HCT116 (cell line): Measurements from ENCODE around the gene FOXF2. TPM values are rescaled to one million over a fixed set of nuclear protein-coding genes. Genes with fewer than 3 reads are reported as not detected.

Experiments
- ATAC-seq: fragments of 200-7000 bp; cut with Tn5 transposase; 2 replicates; pipeline ENCODE4 v1.9.1; 2020; ENCODE audit warnings: mild to moderate bottlenecking, moderate library complexity
- BruUV-seq: library from RNA; stranded (reverse); fragments of 400-500 nt; replicated peaks from 2 replicates; lab custom pipeline; 2021; lab: Mats Ljungman, UMichigan
- CTCF ChIA-PET: fragments of 300-600 bp; sonication (Branson Sonifier 250); formaldehyde crosslinking; loops from one replicate; lab custom pipeline; 2021; ENCODE audit warnings: antibody characterized with exemption; lab: Charles Lee
- POLR2A ChIA-PET: fragments of 300-600, 350-600 bp; sonication (Branson Sonifier 250); formaldehyde crosslinking; loops from one replicate; lab custom pipeline; 2021; ENCODE audit warnings: antibody characterized with exemption; lab: Charles Lee
- RAD21 ChIA-PET, 2 experiments: fragments of 300-600 bp; sonication (Branson Sonifier 250); formaldehyde crosslinking; loops; one replicate each; lab custom pipeline; 2023; ENCODE audit warnings: low total read pairs in 2 of 2; ENCODE audit not compliant: uncharacterized antibody in 2 of 2, unreplicated experiment in 2 of 2, low non-redundant PET in 1 of 2; lab: Charles Lee
- DNase-seq: peaks from one replicate; pipeline ENCODE4 v3.0.0-alpha.2; 2010; ENCODE audit warnings: low read depth, low spot score
- H2AFZ ChIP-seq: fragments of 200-600 bp; shearing (Covaris generic), sonication (generic); 2 replicates; pipeline ENCODE4 v1.6.1; 2017; ENCODE audit warnings: low read depth, mixed run types, mixed read lengths, antibody characterized with exemption, low read length; ENCODE audit not compliant: poor library complexity, severe bottlenecking
- H3K27ac ChIP-seq: 2 replicates; pipeline ENCODE4 v1.5.1; 2012; ENCODE audit warnings: low read depth, low read length
- H3K27me3 ChIP-seq: fragments of 200-600 bp; sonication (generic); 2 replicates; pipeline ENCODE4 v1.6.1; 2016; ENCODE audit warnings: mixed run types, low read length, mixed read lengths; ENCODE audit not compliant: insufficient read depth
- H3K36me3 ChIP-seq, 2 experiments: fragments of 200-500 bp in 1 of 2; fragments of 200-600 bp in 1 of 2; sonication (Bioruptor generic) in 1 of 2; sonication (generic) in 1 of 2; 2 replicates each; pipeline versions ENCODE4 v1.5.1 to v1.6.1; 2014 to 2016; ENCODE audit warnings: low read length in 2 of 2, inconsistent platforms in 1 of 2, mixed read lengths in 1 of 2, mixed run types in 1 of 2; ENCODE audit not compliant: insufficient read depth in 2 of 2, control insufficient read depth in 1 of 2
- H3K4me1 ChIP-seq, 2 experiments: fragments of 200-600 bp in 1 of 2; sonication (generic) in 1 of 2; 2 replicates each; pipeline versions ENCODE4 v1.5.1 to v1.6.1; 2012 to 2017; ENCODE audit warnings: low read length in 2 of 2, inconsistent platforms in 1 of 2, mild to moderate bottlenecking in 1 of 2, mixed read lengths in 1 of 2, mixed run types in 1 of 2, moderate library complexity in 1 of 2; ENCODE audit not compliant: insufficient read depth in 2 of 2, control insufficient read depth in 1 of 2
- H3K4me2 ChIP-seq: fragments of 200-600 bp; sonication (generic); 2 replicates; pipeline ENCODE4 v1.6.1; 2017; ENCODE audit warnings: mixed run types, low read length, mixed read lengths
- H3K4me3 ChIP-seq, 2 experiments: fragments of 200-600 bp in 1 of 2; sonication (generic) in 1 of 2; replicated peaks in 1 of 2; 2 replicates each; pipeline ENCODE4 v1.5.1; 2011 to 2016; ENCODE audit warnings: low read length in 2 of 2, control low read depth in 1 of 2, low read depth in 1 of 2, mild to moderate bottlenecking in 1 of 2, mixed read lengths in 1 of 2, mixed run types in 1 of 2
- H3K79me2 ChIP-seq: fragments of 200-600 bp; sonication (generic); 2 replicates; pipeline ENCODE4 v1.6.1; 2017; ENCODE audit warnings: mild to moderate bottlenecking, mixed run types, low read length, moderate library complexity, mixed read lengths; ENCODE audit not compliant: insufficient read depth
- H3K9ac ChIP-seq: fragments of 200-600 bp; sonication (generic); 2 replicates; pipeline ENCODE4 v1.6.1; 2016; ENCODE audit warnings: low read length, mixed read lengths
- H3K9me2 ChIP-seq: fragments of 200-600 bp; sonication (generic), shearing (Covaris generic); 2 replicates; pipeline ENCODE4 v1.6.1; 2017; ENCODE audit warnings: mixed run types, mild to moderate bottlenecking, moderate library complexity; ENCODE audit not compliant: insufficient read depth
- H3K9me3 ChIP-seq, 2 experiments: fragments of 200-500 bp in 1 of 2; fragments of 200-600 bp in 1 of 2; sonication (Bioruptor generic) in 1 of 2; sonication (generic) in 1 of 2; 2 replicates each; pipeline ENCODE4 v1.6.1; 2014 to 2017; ENCODE audit warnings: low read length in 2 of 2, mixed read lengths in 2 of 2, inconsistent platforms in 1 of 2, low read depth in 1 of 2, mild to moderate bottlenecking in 1 of 2, mixed run types in 1 of 2, moderate library complexity in 1 of 2; ENCODE audit not compliant: control insufficient read depth in 1 of 2, insufficient read depth in 1 of 2
- H4K20me1 ChIP-seq: fragments of 200-600 bp; sonication (generic), shearing (Covaris generic); 2 replicates; pipeline ENCODE4 v1.6.1; 2017; ENCODE audit warnings: mixed run types, mild to moderate bottlenecking, moderate library complexity; ENCODE audit not compliant: insufficient read depth
- CBX3 ChIP-seq: IDR thresholded peaks from 2 replicates; pipeline ENCODE4 v1.6.1; 2012; ENCODE audit warnings: low read depth
- ELF1 ChIP-seq: IDR thresholded peaks from 2 replicates; pipeline ENCODE4 v1.6.1; 2012; ENCODE audit warnings: low read depth, borderline replicate concordance
- EZH2phosphoT487 ChIP-seq: fragments of 200-600 bp; IDR thresholded peaks from 2 replicates; pipeline ENCODE4 v1.6.1; 2018; ENCODE audit warnings: antibody characterized with exemption, borderline replicate concordance
- POLR2AphosphoS5 ChIP-seq: IDR thresholded peaks from 2 replicates; pipeline ENCODE4 v1.6.1; 2011; ENCODE audit warnings: mild to moderate bottlenecking, low read depth, low read length, moderate library complexity
- ZFX ChIP-seq: fragments of 450-650 bp; IDR thresholded peaks from 2 replicates; pipeline ENCODE4 v1.6.1; 2017
- ZNF274 ChIP-seq: fragments of 200-500 bp; sonication (Bioruptor generic); IDR thresholded peaks from 2 replicates; pipeline ENCODE4 v1.6.1; 2014; ENCODE audit warnings: mild to moderate bottlenecking, low read depth, low read length, inconsistent platforms
- intact Hi-C: fragments of 100-400 bp; cut with micrococcal nuclease; formaldehyde crosslinking; loops from 2 replicates; pipeline ENCODE4 v1.10.0; 2022
- total RNA-seq: library from RNA; stranded (reverse); gene quantifications from one replicate; pipeline ENCODE4 v1.2.1, GENCODE V29; 2021; ENCODE audit not compliant: unreplicated experiment
- TF ChIP-seq, protein P1 (sequence below): IDR thresholded peaks from 2 replicates; pipeline ENCODE4 v1.6.1; 2012; ENCODE audit warnings: low read depth
- TF ChIP-seq, protein P2 (sequence below): IDR thresholded peaks from 2 replicates; pipeline ENCODE4 v1.6.1; 2012

Gene FOXF2
- total RNA-seq, 1 experiment from 2014 or later, result not detected

DNA sequence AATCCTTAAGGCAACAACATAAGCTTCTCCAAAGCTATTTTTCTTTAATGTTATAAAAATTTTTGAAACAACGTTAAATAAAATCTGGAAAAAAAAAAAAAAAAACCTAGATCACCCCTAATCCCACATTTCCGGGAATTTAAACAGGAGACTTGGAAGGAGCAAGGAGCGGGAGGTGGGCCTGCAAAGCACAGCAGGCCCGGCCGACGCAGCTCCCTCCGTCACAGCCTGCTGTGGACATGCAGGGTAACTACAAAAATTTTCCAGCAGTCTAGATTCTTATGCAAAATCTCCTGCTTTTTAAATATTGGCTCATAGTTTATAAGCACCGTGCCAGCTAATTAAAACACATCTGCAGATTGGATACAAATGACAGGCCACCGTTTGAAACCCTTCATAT is 23.5 kb downstream of the FOXF2 start (continued):
- TF ChIP-seq, protein P1, sequence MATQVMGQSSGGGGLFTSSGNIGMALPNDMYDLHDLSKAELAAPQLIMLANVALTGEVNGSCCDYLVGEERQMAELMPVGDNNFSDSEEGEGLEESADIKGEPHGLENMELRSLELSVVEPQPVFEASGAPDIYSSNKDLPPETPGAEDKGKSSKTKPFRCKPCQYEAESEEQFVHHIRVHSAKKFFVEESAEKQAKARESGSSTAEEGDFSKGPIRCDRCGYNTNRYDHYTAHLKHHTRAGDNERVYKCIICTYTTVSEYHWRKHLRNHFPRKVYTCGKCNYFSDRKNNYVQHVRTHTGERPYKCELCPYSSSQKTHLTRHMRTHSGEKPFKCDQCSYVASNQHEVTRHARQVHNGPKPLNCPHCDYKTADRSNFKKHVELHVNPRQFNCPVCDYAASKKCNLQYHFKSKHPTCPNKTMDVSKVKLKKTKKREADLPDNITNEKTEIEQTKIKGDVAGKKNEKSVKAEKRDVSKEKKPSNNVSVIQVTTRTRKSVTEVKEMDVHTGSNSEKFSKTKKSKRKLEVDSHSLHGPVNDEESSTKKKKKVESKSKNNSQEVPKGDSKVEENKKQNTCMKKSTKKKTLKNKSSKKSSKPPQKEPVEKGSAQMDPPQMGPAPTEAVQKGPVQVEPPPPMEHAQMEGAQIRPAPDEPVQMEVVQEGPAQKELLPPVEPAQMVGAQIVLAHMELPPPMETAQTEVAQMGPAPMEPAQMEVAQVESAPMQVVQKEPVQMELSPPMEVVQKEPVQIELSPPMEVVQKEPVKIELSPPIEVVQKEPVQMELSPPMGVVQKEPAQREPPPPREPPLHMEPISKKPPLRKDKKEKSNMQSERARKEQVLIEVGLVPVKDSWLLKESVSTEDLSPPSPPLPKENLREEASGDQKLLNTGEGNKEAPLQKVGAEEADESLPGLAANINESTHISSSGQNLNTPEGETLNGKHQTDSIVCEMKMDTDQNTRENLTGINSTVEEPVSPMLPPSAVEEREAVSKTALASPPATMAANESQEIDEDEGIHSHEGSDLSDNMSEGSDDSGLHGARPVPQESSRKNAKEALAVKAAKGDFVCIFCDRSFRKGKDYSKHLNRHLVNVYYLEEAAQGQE, result no peak
- no peak for TF ChIP-seq EZH2phosphoT487
- TF ChIP-seq POLR2AphosphoS5, result no peak
- TF ChIP-seq ZFX, result no peak
- no peak for TF ChIP-seq CBX3
- TF ChIP-seq, protein P2, sequence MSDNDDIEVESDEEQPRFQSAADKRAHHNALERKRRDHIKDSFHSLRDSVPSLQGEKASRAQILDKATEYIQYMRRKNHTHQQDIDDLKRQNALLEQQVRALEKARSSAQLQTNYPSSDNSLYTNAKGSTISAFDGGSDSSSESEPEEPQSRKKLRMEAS, result no peak
- TF ChIP-seq ELF1, result no peak

DNA sequence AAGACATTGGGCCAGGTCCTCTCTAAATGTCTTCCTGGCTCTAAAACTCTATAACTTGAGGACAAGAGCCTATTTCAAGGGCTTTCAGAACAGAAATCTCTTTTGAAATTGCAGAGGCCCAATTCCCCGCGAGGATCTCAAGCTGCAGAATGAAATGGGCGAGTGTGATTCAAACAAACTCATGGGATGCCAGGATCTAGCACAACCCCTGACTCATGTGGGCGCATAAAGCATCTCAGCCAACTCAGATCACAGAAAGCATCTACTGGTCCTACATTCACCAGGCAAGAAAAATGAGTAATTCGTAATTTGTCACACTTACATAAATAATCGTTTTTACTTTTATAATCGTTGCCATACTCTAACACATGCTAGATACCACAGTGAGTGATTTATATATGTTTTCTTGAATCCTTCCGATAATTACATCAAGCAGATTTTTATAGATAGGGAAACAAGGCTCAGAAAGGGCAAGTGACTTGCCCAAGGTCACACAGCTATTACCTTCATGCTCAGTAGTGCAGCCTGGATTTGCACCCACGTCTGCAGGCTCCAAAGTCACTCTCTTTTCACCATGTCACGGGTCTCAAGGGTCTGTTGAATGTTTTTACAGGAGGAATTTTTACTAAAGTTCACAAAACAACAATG is 26.2 kb downstream of the FOXF2 start:
- H3K79me2 ChIP-seq, result no peaks in the 10 kb centered on the region
- no peak overlapping the region for H3K4me2 ChIP-seq
- RAD21 ChIA-PET, result no interaction called here
- no peak for DNase-seq
- H3K4me3 ChIP-seq, result no peak overlapping the region
- POLR2A ChIA-PET, result no interaction called here
- H3K4me1 ChIP-seq, result no peaks in the 10 kb centered on the region
- H3K27ac ChIP-seq, result no peak overlapping the region
- no peaks in the 10 kb centered on the region for H4K20me1 ChIP-seq
- no peaks in the 10 kb centered on the region for H3K36me3 ChIP-seq
- H3K9me3 ChIP-seq, result no peaks in the 10 kb centered on the region
- CTCF ChIA-PET, result no interaction called here
- TF ChIP-seq ZNF274 (no peak), CBX3 (no peak)
- intact Hi-C loops, result no loop called here
- no peak overlapping the region for H2AFZ ChIP-seq
- H3K9ac ChIP-seq, result no peak overlapping the region
- BruUV-seq, result no TSS peak
- no peaks in the 10 kb centered on the region for H3K9me2 ChIP-seq
- ATAC-seq, result no peak
- no peaks in the 10 kb centered on the region for H3K27me3 ChIP-seq
